Endothelial cell of umbilical vein (primary cell): ENCODE data around the gene SS18L1. TPM values are rescaled to one million over a fixed set of nuclear protein-coding genes. Genes with fewer than 3 reads are reported as not detected.

Source experiments
- BruUV-seq: library from RNA; stranded (reverse); fragments of 400-500 nt; replicated peaks from 2 replicates; lab custom pipeline; 2021; lab: Mats Ljungman, UMichigan
- CTCF ChIA-PET: fragments of 300-600, 350-600 bp; sonication (Branson Sonifier 250); formaldehyde crosslinking; loops from one replicate; lab custom pipeline; 2021; ENCODE audit warnings: antibody characterized with exemption, inconsistent platforms; lab: Charles Lee
- POLR2A ChIA-PET: fragments of 300-600, 350-600 bp; sonication (Branson Sonifier 250); formaldehyde crosslinking; loops from one replicate; lab custom pipeline; 2021; ENCODE audit warnings: antibody characterized with exemption, inconsistent platforms; lab: Charles Lee
- DNase-seq: peaks from one replicate; pipeline ENCODE4 v3.0.0-alpha.2; 2011; ENCODE audit warnings: low read depth, low spot score
- FAIRE-seq: peaks from 2 replicates; lab custom pipeline; 2011; peaks lifted over from hg19 to GRCh38; lab: Jason Lieb, UNC
- H2AFZ ChIP-seq: 2 replicates; pipeline ENCODE4 v1.6.0; 2012; ENCODE audit warnings: low read depth, low read length, control low read depth, inconsistent platforms
- H3K27ac ChIP-seq: 2 replicates; pipeline ENCODE4 v1.5.1; 2011; ENCODE audit warnings: low read depth, mild to moderate bottlenecking, control low read depth, low read length, moderate library complexity; ENCODE audit not compliant: insufficient read depth
- H3K27me3 ChIP-seq, 2 experiments: 2 replicates each; pipeline versions ENCODE4 v1.6.0 to v1.6.1; 2011; ENCODE audit warnings: low read length in 2 of 2, mixed read lengths in 1 of 2; ENCODE audit not compliant: control insufficient read depth in 2 of 2, insufficient read depth in 2 of 2
- H3K36me3 ChIP-seq, 2 experiments: 2 replicates in 1 of 2; 3 replicates in 1 of 2; pipeline ENCODE4 v1.5.1; 2011; ENCODE audit warnings: low read length in 2 of 2, mild to moderate bottlenecking in 1 of 2, moderate library complexity in 1 of 2; ENCODE audit not compliant: control insufficient read depth in 2 of 2, insufficient read depth in 2 of 2; ENCODE audit errors: extremely low read depth in 1 of 2
- H3K4me1 ChIP-seq: 3 replicates; pipeline ENCODE4 v1.5.1; 2011; ENCODE audit warnings: mild to moderate bottlenecking, low read length; ENCODE audit not compliant: control insufficient read depth, insufficient read depth; ENCODE audit errors: extremely low read depth
- H3K4me2 ChIP-seq: 2 replicates; pipeline ENCODE4 v1.6.1; 2011; ENCODE audit warnings: low read length, control low read depth, mixed read lengths; ENCODE audit not compliant: insufficient read depth
- H3K4me3 ChIP-seq, 3 experiments: fragments of 200-600 bp in 1 of 3; sonication (generic), shearing (Covaris generic) in 1 of 3; replicated peaks in 1 of 3; 2 replicates each; pipeline ENCODE4 v1.5.1; 2011 to 2016; ENCODE audit warnings: control low read depth in 3 of 3, low read length in 3 of 3, mild to moderate bottlenecking in 2 of 3, inconsistent platforms in 1 of 3, low read depth in 1 of 3, moderate library complexity in 1 of 3; ENCODE audit not compliant: insufficient read depth in 1 of 3
- H3K79me2 ChIP-seq: 2 replicates; pipeline ENCODE4 v1.6.0; 2012; ENCODE audit warnings: low read length, inconsistent platforms; ENCODE audit not compliant: control insufficient read depth, insufficient read depth
- H3K9ac ChIP-seq: replicated peaks from 2 replicates; pipeline ENCODE3; 2011; ENCODE audit warnings: low read length, control low read depth; ENCODE audit not compliant: insufficient read depth; ENCODE audit errors: extremely low read depth
- H3K9me1 ChIP-seq: replicated peaks from 3 replicates; pipeline ENCODE4 v1.6.0; 2011; ENCODE audit warnings: mild to moderate bottlenecking, low read length; ENCODE audit not compliant: control insufficient read depth, insufficient read depth; ENCODE audit errors: extremely low read depth
- H3K9me3 ChIP-seq: replicated peaks from 2 replicates; pipeline ENCODE4 v1.5.1; 2012; ENCODE audit warnings: low read length, inconsistent platforms; ENCODE audit not compliant: control insufficient read depth, insufficient read depth
- H4K20me1 ChIP-seq: replicated peaks from 2 replicates; pipeline ENCODE3; 2011; ENCODE audit warnings: mild to moderate bottlenecking, low read length; ENCODE audit not compliant: control insufficient read depth, insufficient read depth; ENCODE audit errors: extremely low read depth
- CTCF ChIP-seq, 2 donors: IDR thresholded peaks; 1 replicate in 1 of 2; 2 replicates in 1 of 2; pipeline ENCODE4 v1.5.1; 2011; ENCODE audit warnings: low read length in 2 of 2, mild to moderate bottlenecking in 2 of 2, moderate library complexity in 2 of 2, control low read depth in 1 of 2, inconsistent platforms in 1 of 2, low read depth in 1 of 2; ENCODE audit not compliant: insufficient read depth in 1 of 2; ENCODE audit errors: extremely low read depth in 1 of 2
- EZH2 ChIP-seq: IDR thresholded peaks from 2 replicates; pipeline ENCODE4 v1.6.1; 2012; ENCODE audit warnings: borderline replicate concordance, low read depth, mild to moderate bottlenecking, moderate library complexity, low read length, inconsistent platforms; ENCODE audit not compliant: severe bottlenecking
- MAX ChIP-seq: IDR thresholded peaks from 2 replicates; pipeline ENCODE4 v1.6.1; 2011; ENCODE audit not compliant: insufficient read depth, insufficient read length
- POLR2AphosphoS5 ChIP-seq: IDR thresholded peaks from 2 replicates; pipeline ENCODE4 v1.6.1; 2012; ENCODE audit warnings: low read depth, mild to moderate bottlenecking, control low read depth, low read length, moderate library complexity; ENCODE audit not compliant: insufficient read depth
- dilution Hi-C: fragments of 300-500 bp; cut with MboI; formaldehyde crosslinking; loops from one replicate; pipeline ENCODE4 v1.15.0; 2019; ENCODE audit warnings: low sequenced_read_pairs; ENCODE audit not compliant: extremely low pct_ligation_motif_present
- intact Hi-C: fragments of 100-400 bp; cut with micrococcal nuclease; formaldehyde crosslinking; loops from one replicate; pipeline ENCODE4 v1.10.0; 2022
- polyA plus RNA-seq, 4 experiments: library from polyadenylated mRNA; depleted of rRNA in 3 of 4; stranded (reverse) in 3 of 4; unstranded in 1 of 4; fragments of >200 nt; gene quantifications; 2 replicates each; pipeline versions ENCODE4 v1.2.1 to v1.2.3, GENCODE V29; 2011 to 2012; ENCODE audit warnings: missing spikeins in 1 of 4
- total RNA-seq: library from RNA; stranded (reverse); gene quantifications from 2 replicates; pipeline ENCODE4 v1.2.3, GENCODE V29; 2021

The SS18L1 gene
- total and polyA plus RNA-seq, 2 donors (not counting 3 experiments of a cell fraction or from before 2014, with no cell fraction given) = 15.4 to 21.7 TPM

- DNase-seq (no peak), FAIRE-seq (no peak)
- Histone ChIP-seq H3K4me3 (no peak overlapping the region), H3K36me3 (peaks cover 2 to 9% of the 10 kb centered on the region in 2 experiments), H3K9ac (no peak overlapping the region), H2AFZ (no peak overlapping the region), H4K20me1 (no peaks in the 10 kb centered on the region), H3K27ac (no peak overlapping the region), H3K9me3 (no peaks in the 10 kb centered on the region), H3K27me3 (no peaks in the 10 kb centered on the region), H3K4me2 (no peak overlapping the region), H3K4me1 (peaks cover 9% of the 10 kb centered on the region), H3K9me1 (no peaks in the 10 kb centered on the region), H3K79me2 (peaks cover 11% of the 10 kb centered on the region)
- intact Hi-C loops = no loop called here
- no TSS peak for BruUV-seq
- TF ChIP-seq MAX = no peak
- TF ChIP-seq POLR2AphosphoS5 = no peak
- no peak for TF ChIP-seq CTCF (IDR thresholded peaks at IDR 0.05; ENCODE audit: extremely low read depth in 1 of 2, insufficient read depth in 1 of 2, low read depth in 1 of 2, low read length in 2 of 2)
- no peak for TF ChIP-seq EZH2
- POLR2A ChIA-PET = no interaction called here
- dilution Hi-C loops = no loop called here
- CTCF ChIA-PET = interaction anchor here (1.4 kb wide), 1 partner anchor 181 kb away, joined by 4 read pairs; no protein-coding TSS in a partner anchor
Measured at GRCh38 chr20:62191781-62192559, 48.4 kb downstream of the SS18L1 start.
